Measurements from ENCODE around the gene DNAH9.

The DNAH9 gene

GRCh38 chr17:11780621-11781020 is 182.4 kb downstream of the DNAH9 start:
- no peak for DNase-seq

GRCh38 chr17:11786711-11787438 is 188.6 kb downstream of the DNAH9 start:
- DNase-seq = no peak

DNA sequence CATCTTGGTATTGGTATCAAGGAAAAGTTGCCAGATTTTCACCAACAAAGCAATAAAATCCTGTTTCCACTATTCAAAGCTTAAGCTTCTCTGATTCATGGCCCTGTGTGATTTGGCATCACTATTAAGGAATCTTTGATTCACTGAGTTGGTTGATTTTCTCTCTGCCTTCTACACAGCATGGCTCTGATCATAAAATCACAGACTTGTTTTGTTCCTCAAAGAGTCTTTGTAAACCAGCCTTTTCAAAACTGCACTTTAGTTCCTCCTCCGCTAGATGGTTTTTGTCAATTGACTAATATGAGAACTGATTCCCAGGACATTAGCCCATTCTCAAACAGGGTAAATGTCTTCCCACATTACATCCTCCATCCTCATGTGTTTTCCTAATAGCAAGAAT is 197.6 kb downstream of the DNAH9 start:
- DNase-seq = no peak

- DNase-seq = no peak
Observed at GRCh38 chr17:11797803-11798202, 199.5 kb downstream of the DNAH9 start.

GRCh38 chr17:11803231-11803969 is 205.1 kb downstream of the DNAH9 start:
- DNase-seq = no peak

GRCh38 chr17:11805138-11805537 is 206.9 kb downstream of the DNAH9 start:
- no peak for DNase-seq

GRCh38 chr17:11805952-11806351 is 207.7 kb downstream of the DNAH9 start:
- DNase-seq = no peak

DNA sequence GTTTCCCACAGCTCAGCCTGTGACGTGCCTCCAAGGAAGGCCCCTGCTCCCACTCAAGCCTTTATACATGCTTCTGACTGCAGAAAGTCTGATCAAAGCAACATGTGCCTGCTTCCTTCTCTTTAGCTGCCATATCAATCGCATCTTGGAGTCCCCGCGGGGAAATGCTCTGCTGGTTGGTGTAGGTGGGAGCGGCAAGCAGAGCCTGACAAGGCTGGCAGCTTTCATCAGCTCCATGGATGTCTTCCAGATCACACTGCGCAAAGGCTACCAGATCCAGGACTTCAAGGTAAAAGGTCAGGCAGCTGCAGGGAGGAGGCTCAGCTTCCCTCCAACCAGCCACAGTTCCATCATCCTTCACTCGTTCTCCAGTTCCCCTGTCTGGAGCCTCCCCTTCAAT is 209.3 kb downstream of the DNAH9 start:
- DNase-seq = no peak

GRCh38 chr17:11813278-11813677 is 215.0 kb downstream of the DNAH9 start:
- no peak for DNase-seq

- no peak for DNase-seq
Observed at GRCh38 chr17:11813871-11814270, 215.6 kb downstream of the DNAH9 start.

DNA sequence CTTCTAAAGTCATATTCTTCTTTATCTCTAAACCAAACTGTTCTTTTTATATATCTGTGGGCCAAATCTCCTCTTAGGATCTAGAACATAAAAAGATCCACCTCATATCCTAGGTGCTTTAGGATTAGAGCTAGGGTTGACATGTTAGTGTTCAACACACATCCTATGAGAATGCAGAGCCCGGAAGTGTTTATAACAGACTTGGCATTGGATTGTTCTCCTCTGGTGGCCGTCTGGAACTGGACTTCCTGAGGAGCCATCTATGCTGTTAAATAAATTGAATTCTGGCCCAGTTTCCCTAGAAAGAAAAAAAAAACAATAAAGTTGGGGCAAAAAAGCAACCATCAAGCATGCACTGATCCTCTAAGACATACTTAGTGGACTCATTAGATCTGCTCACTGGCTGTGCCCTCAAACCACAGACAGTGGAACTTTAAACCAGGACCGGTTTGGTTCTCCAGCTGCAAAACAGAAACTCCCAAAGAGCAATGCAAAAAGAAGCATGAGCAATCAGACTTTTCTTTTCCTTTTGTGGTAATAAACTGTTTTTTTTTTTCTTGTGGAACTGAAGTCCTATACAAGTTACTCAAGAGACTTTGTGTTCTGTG is 216.5 kb downstream of the DNAH9 start:
- DNase-seq = no peak

- DNase-seq = no peak
Observed at GRCh38 chr17:11816409-11816808, 218.1 kb downstream of the DNAH9 start.

GRCh38 chr17:11823862-11824261 is 225.6 kb downstream of the DNAH9 start:
- no peak for DNase-seq

DNA sequence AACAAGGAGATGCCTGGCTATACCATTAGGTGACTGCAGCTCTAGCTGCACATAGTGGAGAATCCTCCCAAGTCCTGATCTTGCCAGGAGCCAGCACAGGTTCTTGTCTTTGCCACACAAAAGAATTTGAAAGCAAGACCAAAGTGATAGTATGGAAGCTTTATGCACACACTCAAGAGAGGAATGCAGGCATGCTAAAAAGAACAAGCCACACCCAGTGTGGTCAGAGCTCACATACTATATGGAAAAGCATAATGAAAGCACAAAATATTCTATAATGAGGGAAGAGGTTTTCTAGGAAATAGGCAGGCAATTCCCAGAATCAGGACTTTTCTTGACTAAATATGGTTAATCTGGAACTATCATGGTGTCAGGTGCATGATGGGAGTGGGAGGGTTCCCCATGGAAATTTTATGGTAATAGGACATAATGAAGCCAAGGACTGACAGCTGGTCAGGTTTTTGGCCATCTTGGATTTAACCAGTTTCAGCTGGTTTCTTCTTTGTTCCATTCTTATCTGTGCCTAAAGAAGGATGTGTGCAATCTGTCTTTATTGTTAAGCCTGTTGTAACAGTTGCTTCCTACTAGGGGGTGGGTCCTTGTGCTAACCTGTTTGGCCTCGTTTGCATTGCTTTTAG is 227.4 kb downstream of the DNAH9 start:
- DNase-seq = no peak

DNA sequence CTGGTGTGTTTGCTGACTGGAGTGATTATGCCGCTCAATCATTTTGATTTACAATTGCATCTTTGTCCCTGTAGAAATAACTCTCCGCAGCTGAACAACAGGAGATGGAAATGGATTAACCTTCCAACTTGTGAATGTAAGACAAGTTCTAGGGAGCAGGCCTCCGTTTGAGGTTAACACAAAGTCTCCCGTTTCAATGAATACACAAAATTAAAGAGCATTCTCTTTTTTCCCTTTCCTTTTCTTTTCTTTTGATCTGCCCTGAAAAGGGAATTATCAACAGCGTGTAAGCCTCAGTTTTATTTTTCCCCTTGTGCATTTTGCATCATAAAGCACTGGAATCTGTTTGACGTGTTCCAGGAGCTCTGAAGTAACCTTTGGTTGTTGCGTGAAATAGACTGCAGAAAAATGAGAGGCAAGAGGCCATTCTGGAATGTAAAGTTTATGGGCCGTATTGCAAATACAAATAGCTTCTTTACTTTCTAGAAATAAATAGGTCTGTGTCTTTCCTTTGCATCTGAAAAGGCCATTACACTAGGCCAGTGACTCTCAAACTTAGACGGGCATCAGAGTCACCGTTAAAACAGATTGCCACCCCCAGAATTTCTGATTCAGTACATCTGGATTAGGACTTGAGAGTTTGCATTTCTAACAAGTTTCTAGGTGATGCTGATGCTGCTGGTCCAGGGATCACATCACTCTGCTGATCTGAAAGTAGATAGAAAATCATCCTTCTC is 234.3 kb downstream of the DNAH9 start:
- DNase-seq = no peak

- no peak for DNase-seq
Observed at GRCh38 chr17:11836508-11836907, 238.2 kb downstream of the DNAH9 start.

GRCh38 chr17:11840052-11840451 is 241.8 kb downstream of the DNAH9 start:
- DNase-seq = no peak

- DNase-seq = no peak
Observed at GRCh38 chr17:11840831-11841230, 242.6 kb downstream of the DNAH9 start.

- DNase-seq = no peak
Observed at GRCh38 chr17:11848330-11848729, 250.1 kb downstream of the DNAH9 start.

- no peak for DNase-seq
Observed at GRCh38 chr17:11852231-11852630, 254.0 kb downstream of the DNAH9 start.

GRCh38 chr17:11852912-11853311 is 254.6 kb downstream of the DNAH9 start:
- no peak for DNase-seq

DNA sequence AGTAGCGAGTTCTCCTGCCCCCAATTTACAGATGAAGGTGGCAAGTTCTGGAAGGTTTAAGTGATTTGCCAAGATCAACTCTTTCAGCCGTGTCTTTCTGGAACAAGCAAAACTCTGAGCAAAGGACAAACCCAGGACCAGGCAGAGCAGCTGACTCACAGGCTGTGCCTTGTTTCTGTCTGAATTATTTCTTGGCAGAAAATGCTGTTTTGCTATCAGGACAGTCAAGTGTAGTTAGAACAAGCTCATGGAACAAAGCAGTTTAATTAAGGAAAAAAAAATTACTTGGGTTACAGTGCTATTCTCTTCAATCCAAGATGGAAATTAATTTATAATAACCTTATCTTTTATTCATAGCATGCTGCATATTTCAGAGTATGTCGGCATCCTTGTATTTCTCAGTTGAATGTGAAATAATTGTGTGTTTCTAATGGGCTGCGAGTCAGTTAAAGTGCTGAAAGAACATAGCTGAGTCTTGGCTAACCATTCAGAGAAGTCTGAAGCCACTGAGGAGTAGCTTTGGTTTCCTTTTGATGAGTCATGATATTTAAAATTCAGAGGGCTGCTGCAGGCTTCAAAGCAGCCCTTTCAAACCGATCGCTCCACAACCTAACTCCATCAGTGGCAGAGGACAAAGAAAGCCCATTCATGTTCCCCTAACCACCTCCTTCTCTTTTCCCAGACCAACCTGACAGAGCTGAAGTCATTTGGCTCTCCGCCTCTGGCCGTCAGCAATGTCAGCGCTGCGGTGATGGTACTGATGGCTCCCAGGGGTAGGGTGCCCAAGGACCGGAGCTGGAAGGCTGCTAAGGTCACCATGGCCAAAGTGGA is 255.3 kb downstream of the DNAH9 start:
- no peak for DNase-seq
